CD4-positive, alpha-beta T cell treated with Interleukin-6 for 4 hours (primary cell): ENCODE results near the gene MKLN1.

Source experiments
- DNase-seq: peaks from one replicate; pipeline ENCODE4 v3.0.0-alpha.2; 2020; ENCODE audit warnings: mixed read lengths

Gene MKLN1

GRCh38 chr7:131471250-131472004, 143.8 kb downstream of the MKLN1 start:
- DNase-seq: no peak

GRCh38 chr7:131476740-131477139, 149.1 kb downstream of the MKLN1 start:
- no peak for DNase-seq

- DNase-seq: no peak
Measured at GRCh38 chr7:131480384-131481315, 153.0 kb downstream of the MKLN1 start.

GRCh38 chr7:131482800-131483199, 155.1 kb downstream of the MKLN1 start:
- DNase-seq: no peak

- no peak for DNase-seq
Measured at GRCh38 chr7:131483586-131483985, 155.9 kb downstream of the MKLN1 start.

- DNase-seq: no peak
Measured at GRCh38 chr7:131486346-131486745, 158.7 kb downstream of the MKLN1 start.

- DNase-seq: no peak
Measured at GRCh38 chr7:131487217-131487616, 159.5 kb downstream of the MKLN1 start.

- no peak for DNase-seq
Measured at GRCh38 chr7:131488361-131488760, 160.7 kb downstream of the MKLN1 start.

GRCh38 chr7:131489196-131489595, 161.5 kb downstream of the MKLN1 start:
- no peak for DNase-seq

GRCh38 chr7:131489881-131490280, 162.2 kb downstream of the MKLN1 start:
- DNase-seq: no peak

GRCh38 chr7:131493081-131493480, 165.4 kb downstream of the MKLN1 start:
- no peak for DNase-seq

GRCh38 chr7:131493581-131493980, 165.9 kb downstream of the MKLN1 start:
- DNase-seq: no peak

GRCh38 chr7:131494182-131494581, 166.5 kb downstream of the MKLN1 start:
- DNase-seq: no peak

- DNase-seq: no peak
Measured at GRCh38 chr7:131495669-131496498, 168.2 kb downstream of the MKLN1 start.

- no peak for DNase-seq
Measured at GRCh38 chr7:131497454-131497853, 169.8 kb downstream of the MKLN1 start.

GRCh38 chr7:131498237-131498885, 170.7 kb downstream of the MKLN1 start:
- DNase-seq: no peak

- no peak for DNase-seq
Measured at GRCh38 chr7:131499801-131500200, 172.1 kb downstream of the MKLN1 start.

- DNase-seq: no peak
Measured at GRCh38 chr7:131500357-131500756, 172.7 kb downstream of the MKLN1 start.

GRCh38 chr7:131501422-131501821, 173.7 kb downstream of the MKLN1 start:
- peak; percentile 57 for DNase-seq

GRCh38 chr7:131501930-131502685, 174.4 kb downstream of the MKLN1 start:
- DNase-seq: no peak

- peak; percentile 18 for DNase-seq
Measured at GRCh38 chr7:131502810-131503508, 175.3 kb downstream of the MKLN1 start.
